OCI-LY7 (cell line): ENCODE measurements around the gene CD80.

ENCODE experiments used
- EZH2phosphoT487 ChIP-seq: fragments of 200-600 bp; sonication (generic); IDR thresholded peaks from 2 replicates; pipeline ENCODE4 v1.6.1; 2018; ENCODE audit warnings: low read depth, borderline replicate concordance, mild to moderate bottlenecking, mixed run types, antibody characterized with exemption, low read length, moderate library complexity, mixed read lengths
- TF ChIP-seq, protein P1 (sequence below): fragments of 200-600 bp; sonication (generic); conservative IDR thresholded peaks from 2 replicates; pipeline ENCODE4 v1.5.1; 2014; ENCODE audit warnings: mild to moderate bottlenecking, antibody characterized with exemption, low read length, moderate library complexity, mixed read lengths

DNA sequence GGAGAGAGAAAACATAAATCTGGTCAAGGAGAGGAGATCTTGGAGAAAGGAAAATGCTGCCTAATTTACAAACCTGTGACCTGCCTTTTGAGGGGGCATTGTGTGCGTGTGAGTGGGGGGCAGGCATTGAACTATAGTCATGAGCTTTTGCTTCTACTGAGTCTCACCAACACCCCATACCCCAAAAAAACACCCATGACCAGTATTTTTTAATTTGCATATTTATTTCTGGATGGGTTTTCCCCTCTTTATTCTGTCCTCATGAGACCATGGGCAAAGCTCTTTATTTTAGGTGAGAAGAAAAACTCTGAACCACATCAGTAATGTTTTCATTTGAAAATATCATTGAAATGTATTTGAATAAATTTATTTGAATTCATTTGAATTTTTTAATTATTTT, 20.6 kb downstream of the CD80 start:
- TF ChIP-seq, protein P1, sequence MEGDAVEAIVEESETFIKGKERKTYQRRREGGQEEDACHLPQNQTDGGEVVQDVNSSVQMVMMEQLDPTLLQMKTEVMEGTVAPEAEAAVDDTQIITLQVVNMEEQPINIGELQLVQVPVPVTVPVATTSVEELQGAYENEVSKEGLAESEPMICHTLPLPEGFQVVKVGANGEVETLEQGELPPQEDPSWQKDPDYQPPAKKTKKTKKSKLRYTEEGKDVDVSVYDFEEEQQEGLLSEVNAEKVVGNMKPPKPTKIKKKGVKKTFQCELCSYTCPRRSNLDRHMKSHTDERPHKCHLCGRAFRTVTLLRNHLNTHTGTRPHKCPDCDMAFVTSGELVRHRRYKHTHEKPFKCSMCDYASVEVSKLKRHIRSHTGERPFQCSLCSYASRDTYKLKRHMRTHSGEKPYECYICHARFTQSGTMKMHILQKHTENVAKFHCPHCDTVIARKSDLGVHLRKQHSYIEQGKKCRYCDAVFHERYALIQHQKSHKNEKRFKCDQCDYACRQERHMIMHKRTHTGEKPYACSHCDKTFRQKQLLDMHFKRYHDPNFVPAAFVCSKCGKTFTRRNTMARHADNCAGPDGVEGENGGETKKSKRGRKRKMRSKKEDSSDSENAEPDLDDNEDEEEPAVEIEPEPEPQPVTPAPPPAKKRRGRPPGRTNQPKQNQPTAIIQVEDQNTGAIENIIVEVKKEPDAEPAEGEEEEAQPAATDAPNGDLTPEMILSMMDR: no peak
- TF ChIP-seq EZH2phosphoT487: no peak
